Spleen (tissue), 11 donors: Measurements from ENCODE around the gene USP10. TPM values are rescaled to one million over a fixed set of nuclear protein-coding genes. Genes with fewer than 3 reads are reported as not detected.
"Not testable (repeated sequence)": the region's sequence is repeated elsewhere in the genome, so short reads cannot be mapped to it uniquely, and the experiment has no call there.

Experiments
- DNase-seq: peaks from one replicate; pipeline ENCODE4 v3.0.0-alpha.2; 2020
- H3K27ac ChIP-seq, 8 donors: fragments of 200-600 bp; sonication (generic) in 7 of 8; 1 replicate in 4 of 8; 2 replicates in 4 of 8; pipeline versions ENCODE4 v1.5.0 to v1.8.0; 2016 to 2021; ENCODE audit warnings: inconsistent platforms in 4 of 8, mild to moderate bottlenecking in 4 of 8, moderate library complexity in 1 of 8
- H3K27me3 ChIP-seq, 7 donors: fragments of 200-600 bp; sonication (generic) in 6 of 7; replicated peaks in 1 of 7; 1 replicate in 4 of 7; 2 replicates in 3 of 7; pipeline versions ENCODE4 v1.5.0 to v1.8.0; 2016 to 2021; ENCODE audit warnings: inconsistent platforms in 3 of 7, mild to moderate bottlenecking in 1 of 7
- H3K36me3 ChIP-seq, 6 donors: fragments of 200-600 bp; sonication (generic) in 5 of 6; 1 replicate in 4 of 6; 2 replicates in 2 of 6; pipeline versions ENCODE4 v1.5.0 to v1.8.0; 2016 to 2021; ENCODE audit warnings: inconsistent platforms in 2 of 6
- H3K4me1 ChIP-seq, 6 donors: fragments of 200-600 bp; sonication (generic) in 5 of 6; 1 replicate in 3 of 6; 2 replicates in 3 of 6; pipeline versions ENCODE4 v1.5.0 to v1.8.0; 2016 to 2021; ENCODE audit warnings: inconsistent platforms in 3 of 6
- H3K4me3 ChIP-seq, 8 donors: fragments of 200-600 bp; sonication (generic) in 7 of 8; 1 replicate in 4 of 8; 2 replicates in 4 of 8; pipeline versions ENCODE4 v1.5.0 to v1.8.0; 2016 to 2021; ENCODE audit warnings: inconsistent platforms in 4 of 8, mild to moderate bottlenecking in 4 of 8, moderate library complexity in 2 of 8
- H3K9me3 ChIP-seq, 8 donors: fragments of 200-600 bp; sonication (generic) in 7 of 8; 1 replicate in 4 of 8; 2 replicates in 4 of 8; pipeline versions ENCODE4 v1.5.0 to v1.8.0; 2016 to 2021; ENCODE audit warnings: inconsistent platforms in 4 of 8
- CTCF ChIP-seq, 11 experiments: fragments of 200-600 bp in 7 of 11; fragments of 450-650 bp in 4 of 11; sonication (generic) in 4 of 11; IDR thresholded peaks in 8 of 11; conservative IDR thresholded peaks in 3 of 11; 1 replicate in 7 of 11; 2 replicates in 4 of 11; pipeline versions ENCODE4 v1.4.0 to v1.8.0; 2016 to 2021; ENCODE audit warnings: antibody characterized with exemption in 11 of 11, inconsistent platforms in 4 of 11, mild to moderate bottlenecking in 1 of 11
- POLR2A ChIP-seq, 3 donors: fragments of 450-650 bp; IDR thresholded peaks; one replicate each; pipeline ENCODE4 v1.5.1; 2017; ENCODE audit warnings: antibody characterized with exemption in 3 of 3, mild to moderate bottlenecking in 1 of 3
- POLR2AphosphoS5 ChIP-seq, 3 donors: sonication (generic); formaldehyde crosslinking; IDR thresholded peaks; one replicate each; pipeline ENCODE4 v1.5.1; 2017; ENCODE audit warnings: antibody characterized with exemption in 3 of 3
- WGBS, 5 donors: extraction: QIAGEN DNeasy Blood & Tissue Kit in 3 of 5; methylation state at CpG; one replicate each; pipeline versions ENCODE4 v1.1.5 to v1.1.7; 2013 to 2018; 5-methylcytosine and 5-hydroxymethylcytosine counted together
- intact Hi-C: fragments of 100-400 bp; cut with DNase I; formaldehyde crosslinking; loops from one replicate; pipeline ENCODE4 v1.15.0; 2023; ENCODE audit warnings: low total_unique reads
- polyA plus RNA-seq, 3 donors: library from polyadenylated mRNA; stranded (reverse); fragments of 200-250 nt; gene quantifications; one replicate each; pipeline ENCODE4 v1.2.1, GENCODE V29; 2013
- total RNA-seq, 7 donors: library from RNA; depleted of rRNA in 3 of 7; stranded (reverse); fragments of >200 nt in 3 of 7; fragmentation: NEBNext Ultra II Directional in 4 of 7; extraction: Animal tissue kit (Norgen Biotek cat#: 25700) in 4 of 7; gene quantifications; one replicate each; pipeline versions ENCODE4 v1.1.0 to v1.2.1, GENCODE V29; 2016 to 2021
- donor health status: healthy with polysubstance abuse.
- donor health status: DM: no; HTN: no; CAD: no; lungs with moderate emphysema.
- donor health status: DM: no; HTN: no; CAD: no.
- donor health status: Bipolar disorder and iron deficiency.
- donor health status: healthy.
- donor health status: DM: no; HTN: no; CAD: no.
- donor health status: DM: yes; HTN: yes; CAD: no.

The USP10 gene
- total and polyA plus RNA-seq, 10 donors, result 28.1 to 105 (median 79.5) TPM

GRCh38 chr16:84687715-84688114 lies 12.1 kb upstream of the USP10 start:
- Histone ChIP-seq H3K27me3 (peaks cover 0 to 9% (median 0%) of the 10 kb centered on the region in 7 donors), H3K4me1 (peaks cover 0 to 23% (median 3%) of the 10 kb centered on the region in 6 donors), H3K27ac (no peak overlapping the region), H3K9me3 (no peaks in the 10 kb centered on the region), H3K4me3 (no peak overlapping the region), H3K36me3 (no peaks in the 10 kb centered on the region)
- no peak for TF ChIP-seq CTCF (IDR thresholded peaks at IDR 0.05 in 8 of 11, conservative IDR thresholded peaks at IDR 0.05 in 3 of 11)
- TF ChIP-seq POLR2A (IDR thresholded peaks at IDR 0.05), result no peak
- TF ChIP-seq POLR2AphosphoS5 (IDR thresholded peaks at IDR 0.05), result no peak
- intact Hi-C loops, result no loop called here
- no peak for DNase-seq
- 47 to 56% (median 48%) methylated on average over 6 of the region's 6 CpGs for WGBS, 5 donors

- WGBS, 5 donors, result 94 to 97% (median 95%) methylated on average over 4 of the region's 4 CpGs
- peaks cover 0 to 23% (median 3%) of the 10 kb centered on the region in 6 donors for H3K4me1 ChIP-seq
- H3K27me3 ChIP-seq, H3K27ac ChIP-seq, H3K4me3 ChIP-seq, H3K9me3 ChIP-seq, intact Hi-C loops, H3K36me3 ChIP-seq, DNase-seq: not testable (repeated sequence)
Measured at GRCh38 chr16:84688163-84688562, 11.6 kb upstream of the USP10 start.

GRCh38 chr16:84689111-84689510 lies 10.7 kb upstream of the USP10 start:
- intact Hi-C loops, result no loop called here
- peaks cover 0 to 5% (median 0%) of the 10 kb centered on the region in 7 donors for H3K27me3 ChIP-seq
- 74 to 86% (median 76%) methylated on average over 8 of the region's 8 CpGs for WGBS, 5 donors
- TF ChIP-seq POLR2A (IDR thresholded peaks at IDR 0.05) (no peak), POLR2AphosphoS5 (IDR thresholded peaks at IDR 0.05) (no peak), CTCF (IDR thresholded peaks at IDR 0.05 in 8 of 11, conservative IDR thresholded peaks at IDR 0.05 in 3 of 11) (no peak)
- H3K27ac ChIP-seq, result no peak overlapping the region
- peaks cover 0 to 23% (median 3%) of the 10 kb centered on the region in 6 donors for H3K4me1 ChIP-seq
- H3K36me3 ChIP-seq, result no peaks in the 10 kb centered on the region
- no peak overlapping the region for H3K4me3 ChIP-seq
- no peaks in the 10 kb centered on the region for H3K9me3 ChIP-seq
- DNase-seq, result peak; percentile 12

- Histone ChIP-seq H3K4me3 (no peak overlapping the region), H3K27me3 (no peaks in the 10 kb centered on the region), H3K4me1 (peaks cover 0 to 23% (median 3%) of the 10 kb centered on the region in 6 donors), H3K9me3 (no peaks in the 10 kb centered on the region), H3K36me3 (no peaks in the 10 kb centered on the region), H3K27ac (no peak overlapping the region)
- 85 to 92% (median 89%) methylated on average over 6 of the region's 6 CpGs for WGBS, 5 donors
- peak; percentile 4 for DNase-seq
- no peak for TF ChIP-seq CTCF (IDR thresholded peaks at IDR 0.05 in 8 of 11, conservative IDR thresholded peaks at IDR 0.05 in 3 of 11)
- no peak for TF ChIP-seq POLR2AphosphoS5 (IDR thresholded peaks at IDR 0.05)
- no peak for TF ChIP-seq POLR2A (IDR thresholded peaks at IDR 0.05)
- intact Hi-C loops, result no loop called here
Measured at GRCh38 chr16:84690088-84690819, 9.5 kb upstream of the USP10 start.
